Sigmoid colon (tissue), 4 donors: ENCODE data around the gene GYG2.

ENCODE experiments used
- CTCF ChIP-seq, 4 experiments: fragments of 450-650 bp in 3 of 4; fragments of 200-600 bp in 1 of 4; IDR thresholded peaks; one replicate each; pipeline ENCODE4 v1.5.1; 2016 to 2019; ENCODE audit warnings: antibody characterized with exemption in 4 of 4, mild to moderate bottlenecking in 3 of 4, moderate library complexity in 2 of 4
- EP300 ChIP-seq, 4 donors: sonication (generic); formaldehyde crosslinking; IDR thresholded peaks; one replicate each; pipeline ENCODE4 v1.6.1; 2017; ENCODE audit warnings: antibody characterized with exemption in 4 of 4
- POLR2A ChIP-seq, 2 donors: fragments of 450-650 bp; IDR thresholded peaks; one replicate each; pipeline ENCODE4 v1.6.1; 2016; ENCODE audit warnings: antibody characterized with exemption in 2 of 2, mild to moderate bottlenecking in 2 of 2, moderate library complexity in 2 of 2
- POLR2AphosphoS5 ChIP-seq, 4 donors: sonication (generic); formaldehyde crosslinking; IDR thresholded peaks; one replicate each; pipeline ENCODE4 v1.6.1; 2017; ENCODE audit warnings: antibody characterized with exemption in 4 of 4

GRCh38 chrX:2903366-2903765 lies 74.6 kb downstream of the GYG2 start:
- TF ChIP-seq POLR2A (IDR thresholded peaks at IDR 0.05) (no peak), CTCF (IDR thresholded peaks at IDR 0.05) (no peak), POLR2AphosphoS5 (IDR thresholded peaks at IDR 0.05) (no peak), EP300 (IDR thresholded peaks at IDR 0.05) (no peak)
